ENCODE data around the gene ZNF785. TPM values are rescaled to one million over a fixed set of nuclear protein-coding genes. Genes with fewer than 3 reads are reported as not detected.
"Not testable (repeated sequence)": the region's sequence is repeated elsewhere in the genome, so short reads cannot be mapped to it uniquely, and the experiment has no call there.

ZNF785 gene
- total RNA-seq, 2 experiments from 2014 or later = 14.0 to 15.0 TPM

DNA sequence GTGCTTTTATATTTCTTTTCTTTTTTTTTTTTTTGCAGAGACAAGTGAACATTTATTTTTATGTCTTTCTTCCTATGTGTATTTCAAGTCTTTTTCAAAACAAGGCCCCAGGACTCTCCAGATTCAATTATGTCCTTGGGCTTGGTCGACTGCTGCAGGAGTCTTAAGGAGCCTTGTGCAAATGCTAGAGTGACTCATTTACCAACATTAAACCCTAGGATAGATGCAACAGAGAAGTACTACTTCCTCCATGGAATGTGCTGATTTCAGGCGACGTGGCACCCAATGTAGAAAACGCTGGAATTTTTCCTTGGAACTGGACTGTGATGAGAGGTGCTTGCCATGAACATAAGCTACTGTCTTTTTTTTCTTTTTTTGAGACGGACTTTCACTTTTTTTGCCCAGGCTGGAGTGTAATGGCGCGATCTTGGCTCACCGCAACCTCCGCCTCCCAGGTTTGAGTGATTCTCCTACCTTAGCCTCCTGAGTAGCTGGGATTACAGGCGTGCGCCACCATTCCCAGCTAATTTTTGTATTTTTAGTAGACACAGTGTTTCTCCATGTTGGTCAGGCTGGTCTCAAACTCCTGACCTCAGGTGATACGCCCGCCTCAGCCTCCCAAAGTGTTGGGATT, 49.0 kb downstream of the ZNF785 start:
- Mint-ChIP-seq H3K27ac (peak overlapping the region; percentile 95), H3K36me3 (peaks cover 35% of the 10 kb centered on the region), H3K4me3 (peak overlapping the region; percentile 89), H3K4me1 (ENCODE audit: low read depth) (peaks cover 26% of the 10 kb centered on the region)
- CTCF ChIA-PET = interaction anchor here (0.6 to 4.3 kb wide), 29 partner anchors 9 to 158 kb away, joined by 3 to 53 read pairs (median 8); partner anchors contain the start of genes DCTPP1, ITGAL, PRR14 and ZNF688
- intact Hi-C loops (cut with micrococcal nuclease) = loop anchor here (5.0 kb wide), 2 partner anchors 76 to 104 kb away; partner anchors contain the start of genes DCTPP1 and ZNF689
- H3K9me3 Mint-ChIP-seq, DNase-seq, H3K27me3 Mint-ChIP-seq: not testable (repeated sequence)
- POLR2A ChIA-PET = interaction anchor here (0.7 to 3.4 kb wide), 16 partner anchors 9 to 157 kb away, joined by 3 to 59 read pairs (median 12); partner anchors contain the start of genes DCTPP1, ITGAL, ZNF688 and ZNF764

DNA sequence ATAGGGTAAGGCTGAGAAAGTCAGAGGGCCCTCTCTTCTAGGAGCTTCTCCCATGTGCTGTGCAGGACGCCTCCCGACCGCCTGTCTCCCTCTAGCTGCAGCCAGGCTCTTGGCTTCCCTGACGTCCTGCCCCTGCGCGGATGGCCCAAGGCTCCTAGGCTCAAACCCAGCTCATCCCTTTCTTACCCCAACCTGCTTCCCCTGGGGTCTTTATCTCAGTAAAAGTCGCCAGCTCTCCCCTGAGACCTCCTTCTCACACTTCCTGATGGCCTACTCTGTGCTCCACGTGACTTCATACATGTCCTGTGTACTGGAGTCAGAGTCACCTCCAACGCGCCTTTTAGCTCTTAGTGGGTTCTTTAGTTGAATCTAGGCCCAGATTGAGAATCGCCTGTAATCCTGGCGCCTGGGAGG, 49.7 kb downstream of the ZNF785 start:
- H3K9me3 Mint-ChIP-seq = no peaks in the 10 kb centered on the region
- intact Hi-C loops (cut with micrococcal nuclease) = loop anchor here (1.0 to 5.0 kb wide), 9 partner anchors 16 to 103 kb away; partner anchors contain the start of genes DCTPP1, SEPHS2, ZNF689 and ZNF764
- peak overlapping the region; percentile 95 for H3K27ac Mint-ChIP-seq
- DNase-seq = peak; percentile 84
- ChIA-PET CTCF (interaction anchor here (0.6 to 4.3 kb wide), 38 partner anchors 9 to 161 kb away, joined by 3 to 53 read pairs (median 6); partner anchors contain the start of genes DCTPP1, ITGAL, PRR14 and ZNF48), POLR2A (interaction anchor here (0.7 to 3.4 kb wide), 22 partner anchors 9 to 541 kb away, joined by 3 to 59 read pairs (median 10); partner anchors contain the start of genes DCTPP1, ITGAL, TBX6 and ZNF688)
- H3K36me3 Mint-ChIP-seq = peaks cover 39% of the 10 kb centered on the region
- H3K4me1 Mint-ChIP-seq (ENCODE audit: low read depth) = peaks cover 28% of the 10 kb centered on the region
- H3K4me3 Mint-ChIP-seq = peak overlapping the region; percentile 89
- H3K27me3 Mint-ChIP-seq = no peaks in the 10 kb centered on the region

DNA sequence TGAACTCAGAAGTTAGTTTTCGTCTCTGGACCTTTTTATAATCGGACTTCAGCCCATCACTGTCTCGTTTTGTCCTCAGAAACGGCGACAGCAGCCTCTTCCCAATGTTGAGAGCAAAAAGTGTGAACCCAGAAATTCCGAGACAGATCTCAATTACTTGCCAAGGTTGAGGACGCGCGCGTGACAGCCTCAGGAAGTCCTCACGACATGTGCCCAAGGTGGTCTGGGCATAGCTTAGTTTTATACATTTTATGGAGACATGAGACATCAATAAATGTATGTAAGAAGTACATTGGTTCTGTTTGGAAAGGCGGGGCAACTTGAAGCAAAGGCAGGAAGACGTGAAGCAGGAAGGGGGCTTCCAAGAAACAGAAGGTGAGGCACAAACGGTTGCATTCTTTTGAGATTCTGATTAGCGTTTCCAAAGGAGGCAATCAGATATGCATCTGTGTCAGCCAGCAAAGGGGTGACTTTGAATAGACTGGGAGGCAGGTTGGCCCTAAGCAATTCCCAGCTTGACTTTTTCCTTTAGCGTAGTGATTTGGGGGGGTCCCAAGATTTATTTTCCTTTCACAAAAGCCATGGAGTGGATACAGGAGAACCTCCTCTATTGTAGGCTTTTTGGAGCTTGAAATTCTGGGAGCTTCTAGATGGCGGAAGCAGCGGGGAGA, 50.3 kb downstream of the ZNF785 start:
- H3K27ac Mint-ChIP-seq = peak overlapping the region; percentile 95
- ChIA-PET POLR2A (interaction anchor here (0.7 to 3.4 kb wide), 26 partner anchors 8 to 540 kb away, joined by 3 to 59 read pairs (median 7); partner anchors contain the start of genes DCTPP1, ITGAL, PRR14 and TBX6), CTCF (interaction anchor here (0.6 to 4.3 kb wide), 39 partner anchors 8 to 162 kb away, joined by 3 to 53 read pairs (median 6); partner anchors contain the start of genes DCTPP1, ITGAL, PRR14 and ZNF48)
- no peaks in the 10 kb centered on the region for H3K27me3 Mint-ChIP-seq
- no peaks in the 10 kb centered on the region for H3K9me3 Mint-ChIP-seq
- H3K36me3 Mint-ChIP-seq = peaks cover 39% of the 10 kb centered on the region
- no peak for DNase-seq
- intact Hi-C loops (cut with micrococcal nuclease) = loop anchor here (1.0 to 5.0 kb wide), 9 partner anchors 16 to 103 kb away; partner anchors contain the start of genes DCTPP1, SEPHS2, ZNF689 and ZNF764
- peak overlapping the region; percentile 89 for H3K4me3 Mint-ChIP-seq
- peaks cover 34% of the 10 kb centered on the region for H3K4me1 Mint-ChIP-seq (ENCODE audit: low read depth)

DNA sequence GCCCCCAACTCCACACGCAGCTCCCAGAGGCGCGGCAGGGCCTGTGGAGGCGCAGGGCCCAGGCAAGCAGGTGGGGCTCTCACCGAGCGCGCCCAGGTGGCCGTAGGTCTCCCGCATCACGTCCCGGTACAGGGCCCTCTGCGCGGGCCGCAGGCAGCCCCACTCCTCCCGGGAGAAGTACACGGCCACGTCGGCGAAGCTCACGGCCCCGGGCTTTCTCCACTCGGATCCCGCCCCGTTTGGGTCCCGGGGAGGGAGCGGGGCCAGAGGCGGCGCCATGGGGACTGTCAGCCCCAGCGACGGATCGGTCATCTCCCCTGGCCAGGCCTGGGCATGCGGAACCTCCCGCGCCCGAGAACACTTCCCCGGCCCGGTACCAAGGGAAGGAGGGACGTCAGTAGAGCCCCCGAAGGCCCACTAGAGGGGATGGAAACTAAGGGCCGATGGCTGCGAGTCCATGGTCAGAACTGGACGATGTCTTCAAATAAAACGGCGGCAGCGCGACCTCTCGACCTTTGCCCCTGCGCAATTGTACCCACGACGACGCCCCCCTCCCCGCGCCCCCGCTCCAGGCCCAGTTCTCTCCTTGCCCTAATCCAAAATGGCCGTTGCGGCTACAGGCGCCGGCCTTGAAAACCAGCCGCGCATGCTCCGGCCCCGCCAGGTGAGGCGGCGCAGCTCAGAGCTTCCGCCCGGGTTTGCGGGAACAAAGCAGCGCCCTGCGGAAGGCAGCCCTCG, 51.0 kb downstream of the ZNF785 start, which contains the start of gene ZNF747:
ZNF747 (minus strand) TSS at position 491 of the 738 bp plus-strand sequence; CDS start at position 312, 179 bp downstream.
- intact Hi-C loops (cut with micrococcal nuclease) = loop anchor here (1.0 to 5.0 kb wide), 9 partner anchors 17 to 102 kb away; partner anchors contain the start of genes DCTPP1, SEPHS2, ZNF689 and ZNF764
- H3K27ac Mint-ChIP-seq = peak within 1 kb of the TSS; percentile 95
- H3K4me1 Mint-ChIP-seq (ENCODE audit: low read depth) = peaks cover 38% of the 10 kb centered on the region
- peak; percentile 94 for DNase-seq
- no peaks in the 10 kb centered on the region for H3K9me3 Mint-ChIP-seq
- CTCF ChIA-PET = interaction anchor here (1.0 to 4.3 kb wide), 24 partner anchors 15 to 163 kb away, joined by 3 to 53 read pairs (median 8); partner anchors contain the start of genes DCTPP1, ITGAL, PRR14 and ZNF688
- no peaks in the 10 kb centered on the region for H3K27me3 Mint-ChIP-seq
- POLR2A ChIA-PET = interaction anchor here (1.0 to 3.4 kb wide), 21 partner anchors 7 to 124 kb away, joined by 3 to 59 read pairs (median 10); partner anchors contain the start of genes DCTPP1, ITGAL, PRR14 and ZNF688
- H3K36me3 Mint-ChIP-seq = peaks cover 39% of the 10 kb centered on the region
- H3K4me3 Mint-ChIP-seq = peak within 1 kb of the TSS; percentile 89

DNA sequence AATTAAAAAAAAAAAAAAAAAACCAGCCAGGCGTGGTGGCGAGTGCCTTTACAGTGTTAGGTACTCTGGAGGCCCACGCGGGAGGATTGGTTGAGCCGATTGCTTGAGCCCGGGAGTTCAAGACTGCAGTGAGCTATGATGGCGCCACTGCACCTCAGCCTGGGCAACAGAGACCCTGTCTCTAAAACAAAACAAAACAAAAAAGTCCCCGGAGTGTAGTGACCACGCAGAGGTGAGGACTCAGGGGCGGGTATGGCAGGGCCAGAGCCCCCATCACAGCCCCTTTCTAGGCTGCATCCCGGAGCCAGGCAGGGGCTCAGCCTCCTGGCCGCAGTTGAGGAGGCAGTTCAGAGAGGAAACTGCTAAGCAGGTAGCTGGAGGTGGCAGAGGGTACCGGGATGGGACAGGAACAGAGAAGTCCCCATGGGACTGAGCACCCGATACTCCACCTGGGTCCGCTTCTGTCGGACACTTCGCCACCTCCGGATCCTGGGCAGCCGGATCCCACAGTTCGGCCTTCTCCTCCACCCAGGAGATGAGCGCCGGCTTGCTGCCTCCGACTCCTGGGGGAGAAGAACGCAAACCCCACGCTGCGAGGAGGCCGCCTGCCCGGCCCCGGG, 51.6 kb downstream of the ZNF785 start:
- intact Hi-C loops (cut with micrococcal nuclease) = loop anchor here (2.0 kb wide), 2 partner anchors 39 to 89 kb away; partner anchors contain the start of gene SEPHS2
- peaks cover 43% of the 10 kb centered on the region for H3K4me1 Mint-ChIP-seq (ENCODE audit: low read depth)
- no peaks in the 10 kb centered on the region for H3K27me3 Mint-ChIP-seq
- H3K36me3 Mint-ChIP-seq = peaks cover 36% of the 10 kb centered on the region
- POLR2A ChIA-PET = interaction anchor here (0.6 to 3.4 kb wide), 14 partner anchors 9 to 117 kb away, joined by 3 to 59 read pairs (median 14); partner anchors contain the start of genes PRR14, ZNF688, ZNF689 and ZNF764
- H3K9me3 Mint-ChIP-seq = no peaks in the 10 kb centered on the region
- peak; percentile 45 for DNase-seq
- CTCF ChIA-PET = interaction anchor here (0.6 to 4.3 kb wide), 11 partner anchors 18 to 117 kb away, joined by 3 to 53 read pairs (median 14); partner anchors contain the start of genes DCTPP1, ITGAL, PRR14 and ZNF764
- H3K4me3 Mint-ChIP-seq = peak overlapping the region; percentile 89
- H3K27ac Mint-ChIP-seq = peak overlapping the region; percentile 95

DNA sequence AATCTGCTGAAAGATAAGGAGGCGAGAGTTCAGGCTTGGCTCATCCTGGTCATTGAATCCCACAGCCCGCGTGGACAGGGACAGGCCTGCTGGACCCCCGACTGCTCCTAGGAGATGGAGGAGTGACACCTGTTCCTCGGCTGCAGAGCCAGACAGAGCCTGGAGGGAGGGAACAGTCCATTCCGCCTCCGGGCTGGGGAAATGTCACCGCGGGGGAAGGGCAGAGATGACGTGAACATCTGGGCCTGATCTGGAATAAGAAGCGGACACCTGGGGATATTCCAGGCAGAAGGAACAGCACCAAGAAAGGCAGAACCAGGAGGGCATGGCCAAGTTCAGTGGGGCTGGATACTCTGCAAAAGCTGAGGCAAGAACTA, 52.4 kb downstream of the ZNF785 start:
- ChIA-PET CTCF (interaction anchor here (0.6 to 4.3 kb wide), 4 partner anchors 52 to 105 kb away, joined by 3 to 52 read pairs (median 13); partner anchors contain the start of genes DCTPP1 and ZNF785), POLR2A (interaction anchor here (2.2 to 3.4 kb wide), 6 partner anchors 25 to 101 kb away, joined by 5 to 59 read pairs (median 21); partner anchors contain the start of genes ZNF688, ZNF764 and ZNF785)
- Mint-ChIP-seq H3K4me3 (peak overlapping the region; percentile 74), H3K27ac (peak overlapping the region; percentile 78), H3K9me3 (no peaks in the 10 kb centered on the region), H3K4me1 (ENCODE audit: low read depth) (peaks cover 42% of the 10 kb centered on the region), H3K36me3 (peaks cover 34% of the 10 kb centered on the region), H3K27me3 (no peaks in the 10 kb centered on the region)
- DNase-seq = no peak
- intact Hi-C loops (cut with micrococcal nuclease) = no loop called here

DNA sequence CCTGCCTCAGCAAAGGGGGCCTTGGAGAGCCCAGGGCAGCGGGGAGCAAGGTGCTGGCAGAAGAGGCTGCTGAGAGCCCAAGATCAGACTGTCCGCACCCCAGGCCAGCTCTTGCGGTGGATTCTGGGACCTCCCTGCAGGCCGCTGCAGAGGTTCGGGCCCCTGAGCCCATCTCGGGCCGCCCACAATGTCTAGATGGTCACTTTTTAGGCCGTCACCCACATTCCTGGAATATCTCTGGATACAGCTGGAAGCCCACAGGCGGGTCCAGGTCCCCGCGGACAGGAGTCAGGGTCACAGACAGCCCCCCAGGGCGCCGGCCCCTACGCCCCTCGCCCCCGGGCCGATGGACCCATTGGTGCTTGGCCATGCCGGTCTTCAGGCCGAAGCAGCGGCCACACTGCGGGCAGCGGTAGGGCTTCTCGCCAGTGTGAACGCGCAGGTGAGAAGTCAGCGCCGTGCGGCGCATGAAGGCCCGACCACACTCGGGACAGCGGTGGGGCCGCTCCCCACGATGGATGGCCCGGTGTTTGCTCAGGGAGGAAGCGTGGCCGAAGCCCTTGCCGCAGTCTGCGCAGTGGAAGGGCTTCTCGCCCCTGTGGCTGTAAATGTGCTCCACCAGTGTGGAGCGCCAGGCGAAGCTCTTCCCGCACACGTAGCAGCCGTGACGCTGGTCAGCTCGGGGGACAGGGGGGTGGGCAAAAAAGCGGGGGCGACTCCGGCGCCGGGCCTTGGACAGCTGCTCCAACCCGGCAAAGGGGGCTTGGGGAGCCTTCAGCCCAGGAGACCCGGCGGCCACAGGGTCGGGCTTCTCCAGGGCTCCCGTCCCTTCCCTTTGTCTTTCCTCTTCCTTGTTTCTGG, 53.0 kb downstream of the ZNF785 start:
- Mint-ChIP-seq H3K27ac (no peak overlapping the region), H3K4me3 (no peak overlapping the region), H3K36me3 (peaks cover 29% of the 10 kb centered on the region), H3K4me1 (ENCODE audit: low read depth) (peaks cover 42% of the 10 kb centered on the region), H3K27me3 (no peaks in the 10 kb centered on the region), H3K9me3 (no peaks in the 10 kb centered on the region)
- intact Hi-C loops (cut with micrococcal nuclease) = no loop called here
- CTCF ChIA-PET = interaction anchor here (0.6 to 4.3 kb wide), 2 partner anchors 24 to 66 kb away, joined by 3 to 52 read pairs; no protein-coding TSS in a partner anchor
- POLR2A ChIA-PET = no interaction called here
- DNase-seq = no peak

Other genes starting within 250 kb of the ZNF785 start
- gene CD2BP2, start 230.4 kb downstream of the ZNF785 start, total RNA-seq = 10 to 100 TPM; 60.7 to 61.4 TPM
- gene TBC1D10B, start 215.2 kb downstream of the ZNF785 start, total RNA-seq = 10 to 100 TPM; 54.7 to 54.8 TPM
- 1 to 10 TPM in 1 of 2 experiments, under 1 TPM in 1; 0.83 to 1.6 TPM for gene MYL11, start 210.9 kb downstream of the ZNF785 start, total RNA-seq
- gene SEPTIN1, start 203.1 kb downstream of the ZNF785 start, total RNA-seq = 100 to 1,000 TPM; 199 to 202 TPM
- gene ZNF48, start 190.3 kb downstream of the ZNF785 start, total RNA-seq = 10 to 100 TPM; 13.1 to 13.6 TPM
- gene ZNF771, start 178.1 kb downstream of the ZNF785 start, total RNA-seq = 1 to 10 TPM; 5.4 to 5.7 TPM
- gene DCTPP1, start 155.7 kb downstream of the ZNF785 start, total RNA-seq = 10 to 100 TPM; 87.5 to 96.6 TPM
- gene SEPHS2, start 139.8 kb downstream of the ZNF785 start, total RNA-seq = 10 to 100 TPM; 61.4 to 61.7 TPM
- gene ITGAL, start 113.0 kb downstream of the ZNF785 start, total RNA-seq = 100 to 1,000 TPM; 218 to 226 TPM
- gene ZNF768, start 59.1 kb downstream of the ZNF785 start, total RNA-seq = 10 to 100 TPM; 14.2 to 14.3 TPM
- 1 to 10 TPM; 7.2 to 7.6 TPM for gene ZNF747, start 50.8 kb downstream of the ZNF785 start, total RNA-seq
- 10 to 100 TPM; 13.7 to 14.2 TPM for gene ZNF764, start 27.3 kb downstream of the ZNF785 start, total RNA-seq
- gene ZNF688, start 14.0 kb downstream of the ZNF785 start, total RNA-seq = 1 to 10 TPM; 9.2 to 9.3 TPM
- gene ZNF689, start 24.7 kb upstream of the ZNF785 start, total RNA-seq = 1 to 10 TPM; 8.7 to 9.9 TPM
- gene PRR14, start 65.3 kb upstream of the ZNF785 start, total RNA-seq = 10 to 100 TPM; 73.2 to 83.2 TPM
- 10 to 100 TPM; 91.8 to 95.6 TPM for gene FBRS, start 72.7 kb upstream of the ZNF785 start, total RNA-seq
- 10 to 100 TPM; 48.4 to 54.0 TPM for gene SRCAP, start 113.5 kb upstream of the ZNF785 start, total RNA-seq
- 10 to 100 TPM; 24.1 to 27.9 TPM for gene PHKG2, start 162.7 kb upstream of the ZNF785 start, total RNA-seq
- 1 to 10 TPM; 3.8 to 4.9 TPM for gene CFAP119, start 176.4 kb upstream of the ZNF785 start, total RNA-seq
- 10 to 100 TPM; 70.9 to 72.8 TPM for gene RNF40, start 176.6 kb upstream of the ZNF785 start, total RNA-seq
- gene ZNF629, start 201.5 kb upstream of the ZNF785 start, total RNA-seq = 1 to 10 TPM; 2.9 to 3.1 TPM

Measured in activated CD4-positive, alpha-beta memory T cell treated with anti-CD3 and anti-CD28 coated beads for 36 hours (primary cell).